CD14-positive monocyte (primary cell): ENCODE results near the gene CAPN14. TPM values are rescaled to one million over a fixed set of nuclear protein-coding genes. Genes with fewer than 3 reads are reported as not detected.

ENCODE experiments used
- DNase-seq, 3 donors: peaks; one replicate each; pipeline ENCODE4 v3.0.0-alpha.2; 2011 to 2022
- H2AFZ ChIP-seq: 2 replicates; pipeline ENCODE4 v1.6.0; 2012; ENCODE audit warnings: mild to moderate bottlenecking, low read depth, low read length, inconsistent platforms; ENCODE audit not compliant: insufficient read depth, poor library complexity, severe bottlenecking
- H3K27ac ChIP-seq, 2 donors: 1 replicate in 1 of 2; 2 replicates in 1 of 2; pipeline ENCODE4 v1.5.1; 2012 to 2013; ENCODE audit warnings: low read length in 2 of 2, control low read depth in 1 of 2, inconsistent platforms in 1 of 2, low read depth in 1 of 2, mild to moderate bottlenecking in 1 of 2
- H3K27me3 ChIP-seq, 2 donors: one replicate each; pipeline versions ENCODE4 v1.6.0 to v1.6.1; 2011 to 2013; ENCODE audit warnings: low read length in 2 of 2; ENCODE audit not compliant: control insufficient read depth in 2 of 2, insufficient read depth in 2 of 2
- H3K36me3 ChIP-seq, 2 donors: replicated peaks in 1 of 2; 1 replicate in 1 of 2; 2 replicates in 1 of 2; pipeline versions ENCODE4 v1.5.1 to v1.6.1; 2012 to 2013; ENCODE audit warnings: low read length in 2 of 2, control low read depth in 1 of 2, inconsistent platforms in 1 of 2, mild to moderate bottlenecking in 1 of 2; ENCODE audit not compliant: insufficient read depth in 2 of 2, control insufficient read depth in 1 of 2
- H3K4me1 ChIP-seq, 2 donors: 1 replicate in 1 of 2; 2 replicates in 1 of 2; pipeline versions ENCODE4 v1.5.1 to v1.6.1; 2012 to 2013; ENCODE audit warnings: low read length in 2 of 2, control low read depth in 1 of 2, inconsistent platforms in 1 of 2, mild to moderate bottlenecking in 1 of 2, moderate library complexity in 1 of 2; ENCODE audit not compliant: insufficient read depth in 2 of 2, control insufficient read depth in 1 of 2
- H3K4me2 ChIP-seq: replicated peaks from 2 replicates; pipeline ENCODE3; 2012; ENCODE audit warnings: low read length, moderate library complexity, mild to moderate bottlenecking; ENCODE audit not compliant: poor library complexity, severe bottlenecking; ENCODE audit errors: extremely low read depth
- H3K4me3 ChIP-seq, 3 experiments: fragments of 200-600 bp in 1 of 3; sonication (generic) in 1 of 3; replicated peaks in 1 of 3; 1 replicate in 2 of 3; 2 replicates in 1 of 3; pipeline ENCODE4 v1.5.1; 2011 to 2013; ENCODE audit warnings: low read length in 3 of 3, mild to moderate bottlenecking in 3 of 3, control low read depth in 2 of 3, low read depth in 2 of 3, inconsistent platforms in 1 of 3, moderate library complexity in 1 of 3
- H3K79me2 ChIP-seq: 2 replicates; pipeline ENCODE4 v1.6.0; 2012; ENCODE audit warnings: mild to moderate bottlenecking, control low read depth, inconsistent platforms, low read length, moderate library complexity; ENCODE audit not compliant: insufficient read depth
- H3K9ac ChIP-seq: 2 replicates; pipeline ENCODE4 v1.6.0; 2017; ENCODE audit warnings: low read length, mild to moderate bottlenecking; ENCODE audit not compliant: insufficient read depth, poor library complexity, severe bottlenecking
- H3K9me3 ChIP-seq, 2 donors: replicated peaks in 1 of 2; 1 replicate in 1 of 2; 2 replicates in 1 of 2; pipeline versions ENCODE4 v1.5.1 to v1.6.1; 2012 to 2013; ENCODE audit warnings: low read length in 2 of 2, control low read depth in 1 of 2; ENCODE audit not compliant: control insufficient read depth in 1 of 2, insufficient read depth in 1 of 2
- H4K20me1 ChIP-seq: 2 replicates; pipeline ENCODE4 v1.6.0; 2012; ENCODE audit warnings: mild to moderate bottlenecking, low read length, control low read depth, moderate library complexity; ENCODE audit not compliant: insufficient read depth
- H3K27ac Mint-ChIP-seq, 7 donors: one replicate each; pipeline ENCODE4 v1.8.0; 2020; ENCODE audit warnings: mild to moderate bottlenecking in 7 of 7, mixed read lengths in 7 of 7, moderate library complexity in 6 of 7, inconsistent platforms in 2 of 7
- H3K27me3 Mint-ChIP-seq, 3 donors: one replicate each; pipeline ENCODE4 v1.8.0; 2021 to 2022; ENCODE audit warnings: low read depth in 3 of 3, mild to moderate bottlenecking in 3 of 3, mixed read lengths in 3 of 3, moderate library complexity in 3 of 3, inconsistent platforms in 1 of 3
- H3K36me3 Mint-ChIP-seq, 2 donors: one replicate each; pipeline ENCODE4 v1.8.0; 2020; ENCODE audit warnings: mixed read lengths in 2 of 2, inconsistent platforms in 1 of 2, mild to moderate bottlenecking in 1 of 2
- H3K4me1 Mint-ChIP-seq: one replicate; pipeline ENCODE4 v1.8.0; 2020; ENCODE audit warnings: mild to moderate bottlenecking, mixed read lengths
- H3K4me3 Mint-ChIP-seq, 2 donors: one replicate each; pipeline ENCODE4 v1.8.0; 2020; ENCODE audit warnings: mild to moderate bottlenecking in 2 of 2, mixed read lengths in 2 of 2, moderate library complexity in 1 of 2
- H3K9me3 Mint-ChIP-seq, 7 donors: one replicate each; pipeline ENCODE4 v1.8.0; 2020 to 2022; ENCODE audit warnings: mixed read lengths in 7 of 7, mild to moderate bottlenecking in 6 of 7, moderate library complexity in 6 of 7, inconsistent platforms in 2 of 7
- CTCF ChIP-seq: fragments of 200-600 bp; IDR thresholded peaks from one replicate; pipeline ENCODE4 v1.8.0; 2022; ENCODE audit warnings: antibody characterized with exemption, mild to moderate bottlenecking
- WGBS: methylation state at CpG from one replicate; pipeline ENCODE4 v1.1.5; 2013; ENCODE audit warnings: missing lambda C conversion rate; ENCODE audit not compliant: insufficient coverage; 5-methylcytosine and 5-hydroxymethylcytosine counted together
- intact Hi-C, 2 donors: fragments of 100-400 bp; cut with micrococcal nuclease; formaldehyde crosslinking; loops; one replicate each; pipeline versions ENCODE4 v1.15.0 to v1.15.1; 2023
- polyA plus RNA-seq, 3 donors: library from polyadenylated mRNA; depleted of rRNA in 1 of 3; unstranded in 2 of 3; stranded (reverse) in 1 of 3; fragments of 300-500 nt in 2 of 3; fragments of >200 nt in 1 of 3; fragmentation: Illumina TruSeq in 2 of 3; gene quantifications; 1 replicate in 2 of 3; 2 replicates in 1 of 3; pipeline ENCODE4 v1.2.3, GENCODE V29; 2012 to 2021

The CAPN14 gene
- polyA plus RNA-seq, 3 donors: not detected

GRCh38 chr2:31189141-31189540 is 28.2 kb downstream of the CAPN14 start:
- 75% methylated on average over 2 of the region's 4 CpGs for whole genome bisulfite sequencing

GRCh38 chr2:31188131-31188530 is 29.2 kb downstream of the CAPN14 start:
- Histone ChIP-seq H3K9me3 (no peaks in the 10 kb centered on the region), H3K9ac (no peak overlapping the region), H3K27me3 (no peaks in the 10 kb centered on the region), H3K4me2 (no peak overlapping the region), H3K36me3 (no peaks in the 10 kb centered on the region), H3K27ac (no peak overlapping the region), H3K4me1 (no peaks in the 10 kb centered on the region), H3K79me2 (no peaks in the 10 kb centered on the region), H3K4me3 (no peak overlapping the region), H2AFZ (no peak overlapping the region), H4K20me1 (no peaks in the 10 kb centered on the region)
- no peaks in the 10 kb centered on the region for H3K36me3 Mint-ChIP-seq
- peaks cover 0 to 3% (median 1%) of the 10 kb centered on the region in 7 donors for H3K9me3 Mint-ChIP-seq
- intact Hi-C loops: no loop called here
- TF ChIP-seq CTCF: no peak
- H3K27me3 Mint-ChIP-seq: peaks cover 0 to 1% (median 0%) of the 10 kb centered on the region in 3 donors
- H3K4me3 Mint-ChIP-seq: no peak overlapping the region
- 67% methylated on average over 4 of the region's 5 CpGs for WGBS
- no peaks in the 10 kb centered on the region for H3K4me1 Mint-ChIP-seq
- no peak overlapping the region for H3K27ac Mint-ChIP-seq
- no peak for DNase-seq

More at GRCh38 chr2:31189141-31189540, 28.2 kb downstream of the CAPN14 start:
- no peak for TF ChIP-seq CTCF
- H3K27ac ChIP-seq: no peak overlapping the region
- H3K9me3 ChIP-seq: no peaks in the 10 kb centered on the region
- H2AFZ ChIP-seq: no peak overlapping the region
- Mint-ChIP-seq H3K4me3 (no peak overlapping the region), H3K36me3 (no peaks in the 10 kb centered on the region), H3K27ac (no peak overlapping the region), H3K9me3 (peaks cover 0 to 3% (median 0%) of the 10 kb centered on the region in 7 donors), H3K27me3 (peaks cover 0 to 1% (median 0%) of the 10 kb centered on the region in 3 donors), H3K4me1 (no peaks in the 10 kb centered on the region)
- H3K4me1 ChIP-seq: no peaks in the 10 kb centered on the region
- no peaks in the 10 kb centered on the region for H3K36me3 ChIP-seq
- no peak for DNase-seq
- no peaks in the 10 kb centered on the region for H3K79me2 ChIP-seq
- no peak overlapping the region for H3K9ac ChIP-seq
- no peak overlapping the region for H3K4me3 ChIP-seq
- H3K4me2 ChIP-seq: no peak overlapping the region
- H4K20me1 ChIP-seq: no peaks in the 10 kb centered on the region
- intact Hi-C loops: no loop called here
- no peaks in the 10 kb centered on the region for H3K27me3 ChIP-seq
